Natural killer cell treated with Interleukin-12 subunit alpha and Interleukin-12 subunit beta and Interleukin-15 and Interleukin-18, amount 100 ng/mL, for 72 hours (primary cell): ENCODE measurements around the gene FOS. TPM values are rescaled to one million over a fixed set of nuclear protein-coding genes. Genes with fewer than 3 reads are reported as not detected.

Experiments used
- total RNA-seq, 2 donors: library from RNA; stranded (reverse); gene quantifications; one replicate each; pipeline ENCODE4 v1.2.3, GENCODE V29; 2022

FOS gene
- total RNA-seq, 2 donors from 2014 or later = 25.3 to 35.2 TPM

Other genes starting within 250 kb of the FOS start
- 10 to 100 TPM; 27.6 to 40.2 TPM for gene MLH3, start 227.4 kb upstream of the FOS start, total RNA-seq
- 10 to 100 TPM; 29.3 to 40.5 TPM for gene ACYP1, start 214.8 kb upstream of the FOS start, total RNA-seq
- 1 to 10 TPM in 1 of 2 donors, under 1 TPM in 1; 0.88 to 1.4 TPM for gene ZC2HC1C, start 209.2 kb upstream of the FOS start, total RNA-seq
- gene NEK9, start 151.8 kb upstream of the FOS start, total RNA-seq = 10 to 100 TPM; 66.6 to 80.0 TPM
- 100 to 1,000 TPM; 200 to 265 TPM for gene TMED10, start 102.2 kb upstream of the FOS start, total RNA-seq
- gene JDP2, start 149.2 kb downstream of the FOS start, total RNA-seq = under 1 TPM; 0.61 to 0.83 TPM
- gene BATF, start 243.6 kb downstream of the FOS start, total RNA-seq = 100 to 1,000 TPM; 219 to 220 TPM